Right renal pelvis (tissue), 4 donors: Measurements from ENCODE around the gene FGGY. TPM values are rescaled to one million over a fixed set of nuclear protein-coding genes. Genes with fewer than 3 reads are reported as not detected.
"Not testable (repeated sequence)": the region's sequence is repeated elsewhere in the genome, so short reads cannot be mapped to it uniquely, and the experiment has no call there.

Experiments
- DNase-seq, 4 donors: peaks; one replicate each; pipeline ENCODE4 v3.0.0-alpha.2; 2013; ENCODE audit warnings: low read depth in 4 of 4, low spot score in 3 of 4, missing footprints in 1 of 4
- polyA plus RNA-seq, 4 donors: library from polyadenylated mRNA; unstranded; fragments of 120-200 nt; gene quantifications; one replicate each; pipeline ENCODE4 v1.2.1, GENCODE V29; 2013; ENCODE audit not compliant: insufficient read length in 4 of 4

The FGGY gene
- polyA plus RNA-seq, 4 donors: 22.6 to 27.0 (median 24.2) TPM

DNA sequence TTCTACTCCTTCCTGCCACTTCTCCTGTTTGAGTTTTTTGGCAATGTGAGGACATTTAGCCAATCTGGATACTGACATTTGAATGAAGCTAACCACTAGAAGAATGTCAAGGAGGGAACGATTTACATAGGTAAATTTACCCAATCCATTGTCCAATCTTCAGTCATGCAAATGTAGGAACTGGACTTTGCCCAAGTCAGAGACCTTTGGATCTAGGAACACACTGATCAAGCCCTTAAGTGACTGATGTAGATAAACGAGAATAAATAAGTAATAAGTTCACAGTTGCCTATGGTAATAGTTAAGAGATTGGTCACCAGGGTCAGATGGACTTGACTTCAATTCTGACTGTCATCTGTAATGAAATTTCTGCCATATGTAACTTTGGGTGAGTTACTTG, 177.6 kb downstream of the FGGY start:
- DNase-seq: no peak

DNA sequence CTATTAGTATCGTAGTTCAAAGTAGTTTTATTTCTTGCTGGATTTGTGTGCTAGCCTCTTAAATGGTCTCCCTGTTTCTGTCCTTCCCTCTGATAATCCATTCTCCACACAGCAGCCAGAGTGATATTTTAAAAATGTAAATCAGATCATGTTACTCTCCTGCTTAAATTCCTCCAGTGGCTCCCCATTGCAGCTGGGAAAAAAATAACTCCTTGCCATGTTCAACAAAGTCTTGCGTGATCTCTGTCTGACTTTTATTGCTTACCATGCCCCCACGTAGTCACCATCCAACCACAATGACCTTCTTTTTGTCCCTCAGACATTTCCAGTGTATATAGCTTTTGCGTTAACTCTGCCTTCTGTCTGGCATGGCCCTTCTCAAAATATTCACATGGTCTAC, 178.8 kb downstream of the FGGY start:
- no peak for DNase-seq

DNA sequence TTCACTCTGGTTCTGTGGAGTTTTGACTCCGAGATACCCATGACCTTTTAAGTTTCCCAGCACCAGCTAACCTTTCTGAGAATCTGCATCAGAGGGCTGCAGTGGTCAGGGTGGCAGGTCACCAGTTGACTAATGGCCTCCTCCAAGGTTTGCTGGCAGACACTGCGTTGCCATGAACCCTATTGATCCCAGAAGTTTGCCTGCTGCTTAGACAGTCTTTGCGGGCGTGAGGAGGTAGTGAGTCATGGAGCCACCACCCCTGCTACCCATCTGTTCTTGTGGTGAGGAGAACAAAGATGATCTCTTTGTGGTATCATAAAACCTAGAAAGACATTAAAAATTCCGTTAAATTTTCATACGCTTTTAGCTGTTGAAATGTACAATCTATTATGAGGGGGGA, 180.4 kb downstream of the FGGY start:
- DNase-seq: no peak

DNA sequence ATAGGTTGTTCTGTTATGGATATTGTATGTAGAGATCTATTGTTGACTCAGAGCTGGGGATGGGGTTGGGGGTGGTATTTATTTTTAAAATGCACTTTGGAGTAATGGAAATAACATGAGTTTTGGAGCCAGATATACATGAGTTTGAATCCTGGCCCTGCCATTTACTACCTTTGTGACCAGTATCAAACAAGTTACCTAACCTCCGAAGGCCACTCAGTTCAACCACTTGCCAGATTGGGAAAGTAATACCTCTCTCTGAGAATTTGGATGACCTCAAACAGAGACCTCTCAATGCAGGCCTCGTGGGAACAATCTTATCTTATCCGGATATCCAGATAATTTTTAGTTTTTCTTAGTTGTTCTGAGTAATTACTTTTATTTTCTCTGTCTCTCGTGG, 181.0 kb downstream of the FGGY start:
- no peak for DNase-seq

DNA sequence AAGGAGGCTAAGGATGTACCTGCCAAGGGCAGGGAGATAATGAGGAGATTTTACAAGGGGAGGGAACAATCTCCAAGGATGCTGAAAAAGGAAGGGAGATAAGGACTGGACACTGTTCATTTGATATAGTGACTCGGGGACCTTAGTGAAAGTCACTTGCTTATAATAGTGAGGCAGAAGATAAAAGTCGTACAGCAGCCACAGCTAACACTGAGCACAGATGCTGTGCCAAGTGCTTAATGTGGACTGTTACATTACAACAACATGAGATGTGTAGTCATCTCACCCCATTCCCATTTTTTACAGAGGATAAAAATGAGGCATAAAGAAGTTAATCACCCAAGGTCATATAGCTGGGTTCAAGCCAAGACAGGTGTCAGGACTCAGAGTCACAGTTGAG, 181.9 kb downstream of the FGGY start:
- DNase-seq: no peak

DNA sequence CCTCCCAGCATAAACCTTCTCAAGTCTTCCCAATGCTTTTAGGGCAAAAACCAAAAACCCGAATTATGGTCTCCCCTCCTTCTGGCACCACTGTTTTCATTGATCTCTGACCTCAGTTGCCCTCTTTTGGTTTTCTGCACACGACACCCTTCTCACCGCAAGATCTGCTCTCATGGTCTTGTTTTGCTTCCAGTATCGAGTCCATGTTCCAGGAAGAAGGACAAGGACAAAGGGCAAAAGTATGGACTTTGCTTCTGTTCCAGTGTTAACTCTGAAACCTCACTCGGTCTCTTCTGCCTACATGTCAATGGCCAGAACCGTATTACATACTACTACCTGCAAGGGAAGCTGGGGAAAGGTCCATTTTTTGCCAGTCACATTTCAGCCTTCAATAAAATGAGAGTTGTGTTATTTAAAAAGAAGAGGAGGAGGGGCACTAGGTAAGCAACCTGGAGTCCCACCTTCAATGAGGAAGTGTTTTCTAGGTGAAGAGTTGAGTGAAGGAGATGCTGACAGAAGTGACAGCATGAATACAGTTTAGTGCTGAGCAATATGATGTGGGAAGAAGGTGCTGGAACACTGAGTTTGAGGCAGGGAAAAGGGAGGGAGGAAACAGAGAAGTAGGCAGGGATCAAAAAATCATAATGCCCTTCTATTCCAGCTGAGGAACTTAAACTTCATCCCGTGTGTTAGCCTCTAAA, 183.4 kb downstream of the FGGY start:
- no peak for DNase-seq

DNA sequence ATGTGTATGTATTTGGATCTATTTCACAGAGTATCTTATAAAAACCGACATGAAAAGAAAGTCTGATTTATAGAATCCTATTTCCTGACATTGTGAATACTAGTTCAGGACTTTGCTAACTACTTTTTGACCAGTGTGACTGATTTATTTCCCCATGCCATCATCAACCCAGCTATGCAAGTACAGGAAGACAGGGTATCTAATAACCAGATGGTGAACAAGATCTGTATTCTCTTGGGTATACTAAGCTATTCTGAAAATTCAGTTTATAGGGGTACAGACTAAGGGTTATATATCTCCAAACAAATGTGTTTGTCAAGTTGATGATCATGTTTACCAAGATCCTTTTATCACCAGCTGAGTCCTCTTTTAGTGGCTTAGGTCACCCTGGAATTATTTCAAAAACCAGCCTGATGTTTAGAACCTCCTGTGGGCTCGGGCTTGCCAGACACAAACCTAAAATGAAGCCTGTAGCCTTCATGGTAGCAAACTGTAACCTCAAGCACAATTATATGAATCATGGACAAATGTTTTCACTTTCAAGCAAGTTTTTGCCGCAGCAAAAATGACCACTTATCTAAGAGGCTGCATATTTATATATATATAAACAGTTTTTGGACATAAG, 185.1 kb downstream of the FGGY start:
- DNase-seq: no peak

DNA sequence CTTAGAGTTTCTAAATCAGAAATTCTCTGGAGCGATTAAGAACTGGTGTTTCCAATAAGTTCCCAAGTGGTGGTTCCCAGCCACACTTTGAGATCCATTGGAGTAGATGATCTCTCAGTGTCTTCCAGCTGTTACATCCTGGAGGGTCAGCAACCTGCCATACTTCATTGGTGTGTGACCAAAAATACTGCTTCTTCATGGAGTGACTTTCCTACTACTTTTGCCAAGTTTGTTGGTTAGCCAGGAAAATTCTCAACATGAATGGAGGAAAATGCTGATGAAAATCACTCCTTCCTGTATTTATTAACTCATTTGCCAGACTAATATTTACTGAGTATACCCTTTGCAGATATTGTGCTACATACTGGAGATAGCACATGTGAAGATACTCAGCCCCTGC, 186.1 kb downstream of the FGGY start:
- DNase-seq: no peak

DNA sequence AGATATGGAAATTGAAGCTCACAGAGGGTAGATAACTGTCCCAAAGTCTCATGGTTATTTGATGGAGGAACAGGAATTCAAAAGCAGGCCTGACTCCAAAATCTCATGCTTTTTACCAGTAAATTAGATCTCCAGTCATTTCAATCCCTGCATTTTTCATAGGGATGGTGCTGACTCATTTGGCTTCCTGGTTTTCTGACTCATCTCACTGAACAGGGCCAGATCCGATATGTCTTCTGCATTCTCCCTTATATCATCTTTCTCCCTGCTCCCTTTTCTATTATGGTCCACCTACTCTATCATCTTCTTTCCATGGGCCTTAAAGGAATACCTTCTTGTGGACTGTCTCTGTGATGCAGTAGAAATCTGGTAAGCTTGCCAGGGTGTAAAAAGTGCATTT, 187.2 kb downstream of the FGGY start:
- no peak for DNase-seq

DNA sequence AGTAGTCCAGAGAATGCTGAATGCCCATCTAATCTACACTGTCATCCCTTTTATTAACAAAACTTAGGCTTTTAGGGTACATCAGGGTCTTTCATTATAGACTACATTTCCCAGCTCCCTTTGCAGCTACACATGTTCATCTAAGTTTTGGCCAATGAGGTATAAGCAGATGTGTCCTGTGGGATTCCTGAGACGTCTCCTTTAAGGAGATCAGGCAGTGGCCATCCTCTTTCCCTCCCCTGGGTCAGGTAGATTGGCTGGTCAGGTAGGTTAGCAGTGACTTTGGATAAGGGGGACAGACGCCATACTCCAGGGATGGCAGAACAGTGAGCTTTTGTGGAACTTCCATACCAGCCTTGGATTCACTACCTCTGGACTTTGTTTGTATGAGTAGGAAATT, 188.3 kb downstream of the FGGY start:
- no peak for DNase-seq

DNA sequence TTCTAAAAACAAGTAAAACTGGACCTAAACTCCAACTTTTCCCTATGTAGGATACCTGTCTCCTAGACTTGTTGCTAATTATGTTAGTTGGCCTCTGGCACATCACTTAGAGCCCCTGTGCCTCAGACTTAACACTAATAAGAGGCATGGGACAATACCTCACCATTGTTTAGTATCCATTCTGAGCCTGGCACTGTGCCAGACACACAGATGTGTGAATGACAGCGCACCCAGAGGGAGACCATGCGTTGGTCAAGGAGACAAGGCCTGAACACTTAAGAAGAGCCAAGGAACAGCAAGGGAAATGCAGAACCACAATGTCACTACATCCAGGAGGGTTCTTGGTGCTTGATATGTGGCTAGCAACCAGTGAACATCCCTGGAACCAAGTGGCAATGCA, 189.1 kb downstream of the FGGY start:
- no peak for DNase-seq

DNA sequence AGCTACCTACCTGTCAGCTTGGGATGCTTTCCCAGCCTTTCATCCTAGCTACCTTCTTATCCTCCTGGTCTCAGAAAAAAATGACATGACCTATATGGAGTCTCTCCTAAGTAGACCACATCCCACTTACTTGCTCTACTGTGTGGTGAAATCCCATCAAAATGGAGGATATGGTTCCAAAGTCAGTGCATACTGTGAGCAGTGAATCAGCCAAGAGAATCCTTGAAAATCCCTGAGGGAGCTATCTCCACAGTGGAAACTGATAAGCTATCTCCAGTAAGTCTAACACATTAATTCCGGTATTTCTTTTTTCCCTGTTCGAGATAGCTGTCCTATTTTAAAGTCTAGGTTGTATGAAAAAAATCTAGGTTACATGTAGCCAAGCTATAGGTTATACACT, 189.7 kb downstream of the FGGY start:
- DNase-seq: no peak

DNA sequence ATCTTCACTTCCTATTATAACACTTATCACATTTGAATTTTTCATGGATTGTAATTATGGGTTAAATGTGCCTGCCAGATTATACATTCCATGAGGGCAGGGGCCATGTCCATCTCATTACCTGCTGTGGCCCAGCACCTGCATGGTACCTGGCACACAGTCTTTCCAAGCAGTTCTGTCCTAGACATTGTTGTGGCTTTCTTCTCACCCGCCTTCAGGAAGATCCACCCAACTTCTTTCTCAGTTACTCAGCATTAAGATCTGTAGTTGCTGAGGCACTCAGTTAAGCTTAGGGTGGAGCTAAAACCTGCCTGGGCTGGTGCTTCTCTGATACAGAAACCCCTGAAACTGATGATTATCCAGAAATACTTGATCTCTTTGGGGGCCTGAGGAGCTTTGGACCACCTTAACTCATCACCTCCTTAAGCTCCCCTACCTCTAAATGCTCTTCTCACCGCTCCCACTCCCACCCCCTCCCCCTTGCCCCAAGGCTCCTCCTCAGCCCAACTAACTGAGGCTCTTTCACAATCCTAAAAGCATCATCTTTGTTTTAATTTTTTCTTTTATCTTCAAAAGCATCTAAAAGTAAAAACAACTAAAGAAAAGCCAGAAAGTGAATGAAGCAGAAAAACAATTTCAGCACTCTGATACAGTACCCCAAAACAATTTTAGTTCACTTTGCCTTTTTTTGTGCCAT, 190.6 kb downstream of the FGGY start:
- DNase-seq: no peak

DNA sequence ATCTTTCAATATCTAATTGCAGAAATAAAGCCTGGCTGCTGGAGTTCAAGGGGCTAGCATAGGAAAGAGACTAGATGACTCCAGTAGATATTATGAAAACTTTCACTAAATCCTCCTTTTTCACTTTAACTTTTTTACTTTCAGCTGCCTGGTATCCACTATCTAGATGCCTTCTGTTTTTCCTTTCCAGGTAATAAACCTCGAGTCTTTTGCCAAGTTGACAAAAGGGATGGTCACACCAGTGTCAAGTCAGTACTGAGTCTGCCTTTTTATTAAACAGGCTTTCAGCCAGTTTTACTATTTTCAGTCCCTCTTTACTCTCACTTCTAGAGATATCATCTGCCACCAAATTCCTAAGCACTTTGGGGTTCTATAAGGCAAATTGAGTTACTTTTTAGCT, 195.6 kb downstream of the FGGY start:
- no peak for DNase-seq

DNA sequence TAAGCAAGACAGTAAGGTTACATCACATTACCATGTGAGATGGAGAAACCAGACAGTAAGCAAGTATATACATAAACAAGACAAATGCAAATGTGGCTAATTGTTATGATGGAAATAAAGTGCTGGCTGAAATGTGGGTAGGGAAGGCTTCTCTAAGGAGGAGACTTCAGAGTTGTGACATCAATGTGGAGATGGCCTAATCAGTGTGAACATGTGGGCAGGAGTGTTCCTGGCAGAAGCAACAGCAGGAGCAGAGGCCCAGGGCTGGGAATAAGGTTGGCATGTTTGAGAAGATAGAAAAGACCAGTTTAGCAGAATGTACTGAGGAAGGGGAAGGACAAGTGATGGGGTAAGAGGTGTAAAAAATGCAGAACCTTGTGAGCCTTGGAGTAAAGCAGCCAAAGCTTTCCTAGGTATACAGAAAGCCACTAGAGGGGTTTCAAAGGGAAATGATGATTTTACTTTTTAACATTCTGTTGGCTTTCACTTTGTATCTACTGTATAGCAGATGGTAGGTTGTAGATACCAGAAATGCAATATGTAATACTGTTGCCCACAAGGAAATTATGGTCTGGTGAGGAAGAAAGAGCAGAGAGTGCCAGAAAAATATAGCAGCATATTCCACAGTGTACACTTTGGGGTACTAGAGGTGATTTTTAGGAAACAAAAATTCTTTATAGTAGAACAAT, 197.4 kb downstream of the FGGY start:
- no peak for DNase-seq

DNA sequence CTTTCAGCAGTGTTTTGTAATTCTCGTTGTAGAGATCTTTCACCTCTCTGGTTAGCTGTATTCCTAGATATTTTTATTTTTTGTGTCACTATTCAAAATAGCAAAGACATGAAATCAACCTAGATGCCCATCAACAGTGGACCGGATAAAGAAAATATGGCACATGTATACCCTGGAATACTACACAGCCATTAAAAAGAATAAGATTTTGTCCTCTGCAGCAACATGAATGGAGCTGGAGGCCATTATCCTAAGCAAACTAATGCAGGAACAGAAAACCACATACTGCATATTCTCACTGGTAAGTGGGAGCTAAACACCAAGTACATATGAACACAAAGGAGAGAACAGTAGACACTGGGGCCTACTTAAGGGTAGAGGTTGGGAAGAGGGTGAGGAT, 199.3 kb downstream of the FGGY start:
- DNase-seq: not testable (repeated sequence)

DNA sequence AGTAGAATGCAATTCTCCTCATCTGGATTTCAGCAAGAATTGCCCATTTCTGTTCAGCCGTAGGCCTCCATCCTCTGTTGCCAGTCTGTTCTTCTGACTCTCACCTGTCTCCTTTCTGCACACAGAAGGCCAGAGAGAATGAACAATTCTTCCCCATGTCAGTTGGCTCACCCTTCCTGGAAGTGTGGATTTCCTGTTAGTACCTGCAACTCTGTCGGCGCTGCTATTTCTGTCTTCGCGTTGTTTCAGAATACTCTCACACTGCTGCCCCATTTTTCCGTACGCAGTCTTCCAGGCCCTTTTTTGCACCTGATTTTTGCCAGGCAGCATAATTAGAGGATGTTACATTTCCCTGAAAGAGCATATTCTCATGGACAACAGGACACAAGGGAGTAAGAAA, 200.7 kb downstream of the FGGY start:
- DNase-seq: no peak

DNA sequence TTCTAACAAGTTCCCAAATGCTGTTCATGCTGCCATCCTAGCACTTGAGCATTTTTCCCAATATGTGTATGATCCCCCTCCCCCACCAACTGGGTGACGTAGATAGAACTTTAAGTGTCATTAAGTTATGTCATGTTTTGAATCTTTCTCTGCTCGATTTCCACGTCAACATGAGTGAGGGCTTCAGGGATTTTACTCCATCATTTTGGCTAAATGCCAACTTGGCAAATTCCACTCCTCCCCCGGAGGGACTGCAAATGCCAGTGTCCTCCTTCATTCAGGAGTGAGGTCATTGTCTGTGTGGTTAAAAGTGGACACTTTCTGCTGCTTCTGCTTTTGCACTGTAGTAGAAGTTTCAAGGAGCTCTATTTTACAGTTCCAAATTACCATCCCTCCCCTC, 201.7 kb downstream of the FGGY start:
- no peak for DNase-seq

DNA sequence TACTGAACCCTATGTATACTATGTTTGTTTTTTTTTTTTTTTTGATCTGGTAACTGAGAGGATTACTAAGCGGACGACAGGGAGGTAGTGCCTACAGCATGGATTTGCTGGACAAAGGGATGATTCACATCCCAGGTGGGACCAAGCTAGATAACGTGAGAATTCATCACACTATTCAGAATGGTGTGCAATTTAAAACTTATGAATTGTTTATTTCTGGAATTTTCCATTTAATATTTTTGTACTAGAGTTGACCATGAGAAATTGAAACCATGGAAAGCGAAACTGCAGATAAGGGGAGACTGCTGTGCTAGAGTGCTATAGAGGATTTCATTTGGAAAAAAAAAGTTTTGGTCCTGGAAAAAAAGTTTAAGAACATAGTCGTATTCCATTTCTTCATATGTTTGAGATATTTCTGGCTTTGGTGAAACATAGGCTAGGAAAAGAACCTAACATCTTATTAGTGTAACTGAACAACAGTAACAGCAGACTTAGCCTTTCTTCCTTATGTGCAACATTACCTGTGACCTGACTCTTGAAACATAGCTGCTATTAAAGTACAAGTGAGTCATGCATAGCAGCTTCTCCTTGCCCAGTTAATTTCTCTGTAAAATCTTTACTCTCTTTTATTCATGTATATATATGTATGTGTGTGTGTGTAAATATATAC, 202.5 kb downstream of the FGGY start:
- no peak for DNase-seq

DNA sequence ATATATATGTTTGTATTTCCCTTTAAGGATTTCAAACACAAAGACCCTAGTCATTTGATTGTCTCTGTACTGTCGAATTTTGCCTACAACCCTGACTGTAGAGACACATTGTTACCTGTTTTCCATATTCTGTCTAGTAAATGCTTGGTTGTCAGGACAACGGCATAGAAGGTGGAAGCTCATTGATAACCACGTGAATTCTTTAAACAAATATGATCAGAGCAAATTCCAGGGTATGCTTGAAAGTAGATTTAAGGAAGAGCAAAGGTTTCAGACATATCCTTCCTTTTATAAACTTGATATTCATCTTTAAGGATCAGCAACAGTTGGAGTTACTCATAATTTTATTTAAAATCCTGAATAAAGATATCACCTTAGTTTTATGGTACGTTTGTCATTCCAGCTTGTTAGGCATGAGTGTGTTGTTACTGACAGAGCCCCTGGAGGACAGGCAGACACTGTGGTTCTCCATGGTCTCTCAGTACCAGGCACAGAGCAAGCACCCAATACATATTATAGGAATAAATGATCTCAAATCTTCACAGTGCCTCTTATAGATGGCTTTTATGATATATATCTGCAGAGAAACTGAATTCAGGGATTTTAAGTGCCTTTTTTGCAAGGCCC, 203.2 kb downstream of the FGGY start:
- no peak for DNase-seq
